ENCODE data around the gene NOL12. TPM values are rescaled to one million over a fixed set of nuclear protein-coding genes. Genes with fewer than 3 reads are reported as not detected.

NOL12 gene
- total RNA-seq, 1 donor from 2014 or later: 23.7 TPM

GRCh38 chr22:37674951-37675929 lies 10.9 kb upstream of the NOL12 start, which contains the start of gene LGALS1:
Gene LGALS1 (plus strand): TSS chr22:37675636. CDS start chr22:37675703, 67 bp downstream.
- H2AFZ ChIP-seq (replicated peaks): no peak within 1 kb of the TSS
- H3K27ac ChIP-seq: no peak within 1 kb of the TSS
- DNase-seq (ENCODE audit: low spot score): peak; percentile 47
- peaks cover 31% of the 10 kb centered on the region for H3F3A ChIP-seq (ENCODE audit: low read depth)
- no peaks in the 10 kb centered on the region for H3K9me3 ChIP-seq (ENCODE audit: low read depth)
- peaks cover 2% of the 10 kb centered on the region for H3K36me3 Mint-ChIP-seq
- peak within 1 kb of the TSS; percentile 72 for H3K4me3 Mint-ChIP-seq
- no peaks in the 10 kb centered on the region for H3K36me3 ChIP-seq
- H3K4me2 ChIP-seq: peak within 1 kb of the TSS; percentile 53
- H3K79me2 ChIP-seq (ENCODE audit: low read depth): no peaks in the 10 kb centered on the region
- no peak within 1 kb of the TSS for H3K4me3 ChIP-seq
- no peak within 1 kb of the TSS for H3K9ac ChIP-seq
- TF ChIP-seq CTCF (IDR thresholded peaks at IDR 0.05) (no peak), EZH2phosphoT487 (IDR thresholded peaks at IDR 0.05) (no peak), EZH2 (IDR thresholded peaks at IDR 0.05) (no peak)
- H4K20me1 ChIP-seq (ENCODE audit: low read depth): no peaks in the 10 kb centered on the region
- H3K4me1 Mint-ChIP-seq: peaks cover 18% of the 10 kb centered on the region
- peaks cover 8% of the 10 kb centered on the region for H3K27me3 ChIP-seq
- no peaks in the 10 kb centered on the region for H3K9me3 Mint-ChIP-seq
- H3K4me1 ChIP-seq: no peaks in the 10 kb centered on the region
- no peak within 1 kb of the TSS for H3K27ac Mint-ChIP-seq
- H3K27me3 Mint-ChIP-seq (ENCODE audit: insufficient read depth, low read depth): no peaks in the 10 kb centered on the region

DNA sequence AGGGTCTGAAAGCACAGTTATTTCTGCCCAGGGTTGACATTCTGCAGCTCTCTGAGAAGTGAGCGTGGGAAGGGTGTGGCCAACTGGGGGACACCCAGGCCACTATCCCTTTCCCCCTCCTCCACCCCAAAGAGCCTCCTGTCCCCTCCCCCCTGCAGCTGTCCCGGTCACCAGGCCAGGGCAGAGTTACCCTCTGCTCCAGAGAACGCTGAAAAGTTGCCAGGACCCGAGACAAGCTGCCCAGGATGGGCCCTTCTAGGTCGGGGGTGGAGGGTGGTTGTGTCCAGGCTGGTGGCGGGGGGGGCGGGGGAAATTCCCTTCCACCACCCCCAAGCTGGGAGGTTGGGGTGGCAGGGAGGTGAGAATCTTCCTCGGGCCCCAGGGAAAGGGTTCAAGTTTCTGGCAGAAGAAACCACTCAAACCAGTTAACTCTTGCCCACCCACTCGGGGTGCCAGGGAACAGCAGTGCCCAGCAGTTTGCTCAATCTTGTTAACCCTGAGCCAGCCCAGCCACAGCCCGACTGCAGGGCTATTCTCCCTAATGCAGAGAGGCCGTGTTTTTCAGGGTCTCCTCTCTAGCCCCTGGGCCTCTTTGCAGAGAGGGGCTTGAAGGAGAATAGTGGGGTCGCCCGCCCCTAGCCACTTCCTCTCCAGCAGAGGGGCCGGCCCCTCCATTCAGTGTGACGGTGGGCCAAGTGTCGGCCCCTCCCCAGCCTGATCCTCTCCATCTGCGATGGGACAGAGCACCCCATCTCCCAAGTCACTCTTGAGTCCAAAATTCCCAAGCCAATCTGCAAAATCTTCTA lies 10.0 kb upstream of the NOL12 start:
- H3K27me3 Mint-ChIP-seq (ENCODE audit: insufficient read depth, low read depth): no peaks in the 10 kb centered on the region
- no peaks in the 10 kb centered on the region for H3K36me3 Mint-ChIP-seq
- Histone ChIP-seq H3K4me3 (peak overlapping the region; percentile 46), H3K9me3 (ENCODE audit: low read depth) (no peaks in the 10 kb centered on the region), H3K79me2 (ENCODE audit: low read depth) (no peaks in the 10 kb centered on the region), H3K27me3 (peaks cover 8% of the 10 kb centered on the region), H3K27ac (no peak overlapping the region), H4K20me1 (ENCODE audit: low read depth) (no peaks in the 10 kb centered on the region), H3F3A (ENCODE audit: low read depth) (peaks cover 31% of the 10 kb centered on the region), H3K4me1 (no peaks in the 10 kb centered on the region), H3K36me3 (no peaks in the 10 kb centered on the region), H3K9ac (no peak overlapping the region), H2AFZ (replicated peaks) (no peak overlapping the region), H3K4me2 (peak overlapping the region; percentile 53)
- H3K9me3 Mint-ChIP-seq: no peaks in the 10 kb centered on the region
- H3K4me1 Mint-ChIP-seq: peaks cover 18% of the 10 kb centered on the region
- TF ChIP-seq EZH2phosphoT487 (IDR thresholded peaks at IDR 0.05) (no peak), CTCF (IDR thresholded peaks at IDR 0.05) (no peak), EZH2 (IDR thresholded peaks at IDR 0.05) (no peak)
- peak overlapping the region; percentile 76 for H3K27ac Mint-ChIP-seq
- DNase-seq (ENCODE audit: low spot score): no peak
- peak overlapping the region; percentile 72 for H3K4me3 Mint-ChIP-seq

GRCh38 chr22:37676736-37677492 lies 9.2 kb upstream of the NOL12 start:
- peak overlapping the region; percentile 27 for H2AFZ ChIP-seq (replicated peaks)
- H3K4me2 ChIP-seq: peak overlapping the region; percentile 53
- H3K4me1 Mint-ChIP-seq: peaks cover 18% of the 10 kb centered on the region
- H4K20me1 ChIP-seq (ENCODE audit: low read depth): no peaks in the 10 kb centered on the region
- H3K36me3 Mint-ChIP-seq: no peaks in the 10 kb centered on the region
- H3K4me3 Mint-ChIP-seq: peak overlapping the region; percentile 84
- no peak overlapping the region for H3K27ac ChIP-seq
- peak; percentile 85 for DNase-seq (ENCODE audit: low spot score)
- H3F3A ChIP-seq (ENCODE audit: low read depth): peaks cover 31% of the 10 kb centered on the region
- no peaks in the 10 kb centered on the region for H3K4me1 ChIP-seq
- H3K27me3 ChIP-seq: peaks cover 8% of the 10 kb centered on the region
- no peaks in the 10 kb centered on the region for H3K27me3 Mint-ChIP-seq (ENCODE audit: insufficient read depth, low read depth)
- peak overlapping the region; percentile 46 for H3K4me3 ChIP-seq
- H3K9me3 ChIP-seq (ENCODE audit: low read depth): no peaks in the 10 kb centered on the region
- H3K27ac Mint-ChIP-seq: peak overlapping the region; percentile 76
- H3K9me3 Mint-ChIP-seq: no peaks in the 10 kb centered on the region
- H3K9ac ChIP-seq: no peak overlapping the region
- TF ChIP-seq CTCF (IDR thresholded peaks at IDR 0.05) (no peak), EZH2 (IDR thresholded peaks at IDR 0.05) (no peak), EZH2phosphoT487 (IDR thresholded peaks at IDR 0.05) (no peak)
- H3K36me3 ChIP-seq: no peaks in the 10 kb centered on the region
- H3K79me2 ChIP-seq (ENCODE audit: low read depth): no peaks in the 10 kb centered on the region

Measured in neural progenitor cell (in vitro differentiated cells).